Coronary artery (tissue), 2 donors: Measurements from ENCODE around the gene MRFAP1L1.

ENCODE experiments used
- DNase-seq: peaks from one replicate; pipeline ENCODE4 v3.0.0-alpha.2; 2017; ENCODE audit warnings: low spot score
- H3K27ac ChIP-seq, 2 donors: fragments of 200-600 bp; sonication (generic); one replicate each; pipeline ENCODE4 v1.5.1; 2016 to 2019
- H3K4me3 ChIP-seq: fragments of 200-600 bp; sonication (generic); 2 replicates; pipeline ENCODE4 v1.5.1; 2016; ENCODE audit warnings: mild to moderate bottlenecking, moderate library complexity
- TF ChIP-seq, protein P1 (sequence below): fragments of 200-600 bp; sonication (generic); IDR thresholded peaks from one replicate; pipeline ENCODE4 v1.5.1; 2019; ENCODE audit warnings: antibody characterized with exemption

Gene MRFAP1L1

DNA sequence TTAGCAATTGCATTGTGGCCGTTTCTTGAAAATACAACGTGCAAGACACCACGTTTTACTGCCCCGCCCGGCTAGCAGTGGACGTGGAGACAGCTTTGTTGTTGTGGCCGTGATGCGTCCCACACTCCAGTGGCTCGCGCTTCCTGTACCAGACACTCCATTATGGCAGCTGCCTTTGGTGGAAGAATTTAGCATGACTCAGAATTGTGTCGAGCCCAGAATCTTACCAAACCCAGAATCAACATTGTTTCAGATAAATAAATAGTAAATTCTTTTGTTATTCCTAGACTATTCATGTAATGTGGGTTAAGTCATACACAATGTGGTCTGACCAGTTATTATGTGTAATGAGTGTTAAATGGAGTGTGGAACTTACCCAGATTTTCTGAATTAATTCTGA, 41.3 kb downstream of the MRFAP1L1 start:
- H3K4me3 ChIP-seq, result no peak overlapping the region
- DNase-seq, result no peak
- H3K27ac ChIP-seq, result no peak overlapping the region
- TF ChIP-seq, protein P1, sequence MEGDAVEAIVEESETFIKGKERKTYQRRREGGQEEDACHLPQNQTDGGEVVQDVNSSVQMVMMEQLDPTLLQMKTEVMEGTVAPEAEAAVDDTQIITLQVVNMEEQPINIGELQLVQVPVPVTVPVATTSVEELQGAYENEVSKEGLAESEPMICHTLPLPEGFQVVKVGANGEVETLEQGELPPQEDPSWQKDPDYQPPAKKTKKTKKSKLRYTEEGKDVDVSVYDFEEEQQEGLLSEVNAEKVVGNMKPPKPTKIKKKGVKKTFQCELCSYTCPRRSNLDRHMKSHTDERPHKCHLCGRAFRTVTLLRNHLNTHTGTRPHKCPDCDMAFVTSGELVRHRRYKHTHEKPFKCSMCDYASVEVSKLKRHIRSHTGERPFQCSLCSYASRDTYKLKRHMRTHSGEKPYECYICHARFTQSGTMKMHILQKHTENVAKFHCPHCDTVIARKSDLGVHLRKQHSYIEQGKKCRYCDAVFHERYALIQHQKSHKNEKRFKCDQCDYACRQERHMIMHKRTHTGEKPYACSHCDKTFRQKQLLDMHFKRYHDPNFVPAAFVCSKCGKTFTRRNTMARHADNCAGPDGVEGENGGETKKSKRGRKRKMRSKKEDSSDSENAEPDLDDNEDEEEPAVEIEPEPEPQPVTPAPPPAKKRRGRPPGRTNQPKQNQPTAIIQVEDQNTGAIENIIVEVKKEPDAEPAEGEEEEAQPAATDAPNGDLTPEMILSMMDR, result no peak

DNA sequence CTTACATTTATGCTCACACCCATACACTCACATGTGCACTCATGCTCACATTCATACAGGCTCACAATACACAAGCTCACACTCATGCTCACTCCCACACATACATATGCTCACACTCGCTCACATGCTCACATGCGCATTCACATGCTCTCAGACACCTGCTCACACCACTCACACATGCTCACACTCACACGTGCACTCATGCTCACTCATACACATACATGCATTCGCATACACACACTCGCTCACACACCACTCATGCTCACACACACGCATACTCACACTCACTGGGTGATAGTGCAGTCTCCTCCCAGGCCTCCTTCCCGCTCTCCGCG, 44.4 kb downstream of the MRFAP1L1 start:
- TF ChIP-seq, protein P1, result no peak
- Histone ChIP-seq H3K4me3 (no peak overlapping the region), H3K27ac (no peak overlapping the region)
- no peak for DNase-seq

DNA sequence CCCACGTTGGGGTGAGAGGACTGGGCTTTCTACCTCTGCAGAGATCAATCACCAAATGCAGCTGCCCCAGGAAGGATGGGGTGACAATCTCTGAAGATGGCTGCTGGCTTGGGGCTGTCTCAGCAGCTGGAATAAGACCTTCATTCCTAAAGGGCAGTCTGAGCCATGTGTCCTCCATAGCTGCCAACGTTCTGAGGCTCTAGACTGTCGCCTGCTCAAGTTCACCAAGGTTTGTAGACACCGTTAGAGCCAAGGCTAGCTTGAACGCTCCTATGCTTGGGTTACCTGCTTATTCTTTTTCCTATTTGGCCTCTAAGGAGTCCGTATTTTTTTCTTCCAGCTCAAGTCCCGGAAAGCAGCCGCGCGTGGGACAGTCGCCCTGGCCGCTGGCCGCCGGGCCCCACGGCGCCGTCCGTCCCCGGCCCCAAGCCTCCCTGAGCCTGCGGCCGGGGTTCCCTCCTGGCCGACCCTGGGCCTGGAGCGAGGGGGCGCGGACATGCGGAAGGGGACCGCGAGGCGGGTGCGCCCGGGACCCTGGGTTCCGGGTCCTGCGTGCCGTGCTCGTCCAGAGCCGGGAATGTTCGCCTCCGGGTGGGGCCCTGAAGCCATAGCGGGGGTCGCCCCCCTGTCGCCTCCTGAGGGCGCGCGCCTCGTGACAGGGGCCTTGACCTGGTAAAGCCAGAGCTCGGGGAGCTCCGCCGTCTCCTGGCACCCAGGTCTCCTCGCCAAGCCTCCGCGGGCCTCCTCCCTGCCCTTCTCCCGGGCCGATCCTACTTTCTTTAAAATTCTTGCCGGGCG, 45.9 kb downstream of the MRFAP1L1 start:
- TF ChIP-seq, protein P1, result no peak
- peak overlapping the region in 1 of 2 donors; percentile 21 for H3K27ac ChIP-seq
- no peak for DNase-seq
- peak overlapping the region; percentile 71 for H3K4me3 ChIP-seq

DNA sequence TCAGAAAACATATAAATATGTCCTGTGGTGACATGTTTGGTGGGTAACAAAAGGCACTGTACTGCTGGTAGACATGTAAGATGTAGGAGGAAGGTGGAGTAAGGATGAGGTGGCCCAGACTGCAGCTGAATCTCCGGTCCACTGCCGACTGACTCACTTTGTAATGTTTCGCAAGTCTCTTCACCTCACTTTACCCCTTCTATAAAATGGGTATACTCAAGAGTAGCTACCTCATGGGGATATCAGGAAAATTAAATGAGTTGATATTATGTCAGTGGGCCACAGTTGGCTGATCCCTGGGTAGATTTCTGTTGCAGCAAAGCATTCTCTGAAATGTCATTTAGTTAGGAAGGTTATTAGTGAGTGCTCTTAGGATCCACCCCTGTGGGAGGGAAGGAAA, 47.1 kb downstream of the MRFAP1L1 start:
- Histone ChIP-seq H3K27ac (no peak overlapping the region), H3K4me3 (no peak overlapping the region)
- DNase-seq, result no peak
- TF ChIP-seq, protein P1, result no peak

DNA sequence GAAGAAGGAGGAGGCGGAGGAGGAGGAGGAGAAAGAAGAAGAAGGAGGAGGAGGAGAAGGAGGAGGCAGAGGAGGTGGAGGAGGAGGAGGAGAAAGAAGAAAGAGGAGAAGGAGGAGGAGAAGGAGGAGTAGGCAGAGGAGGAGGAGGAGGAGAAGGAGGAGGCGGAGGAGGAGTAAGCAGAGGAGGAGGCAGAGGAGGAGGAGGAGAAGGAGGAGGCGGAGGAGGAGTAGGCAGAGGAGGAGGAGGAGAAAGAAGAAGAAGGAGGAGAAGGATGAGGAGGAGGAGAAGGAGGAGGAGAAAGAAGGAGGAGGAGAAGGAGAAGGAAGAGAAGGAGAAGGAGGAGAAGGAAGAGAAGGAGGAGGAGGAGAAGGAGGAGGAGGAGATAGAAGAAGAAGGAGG, 49.2 kb downstream of the MRFAP1L1 start:
- TF ChIP-seq, protein P1, result no peak
- DNase-seq, result no peak
- Histone ChIP-seq H3K27ac (no peak overlapping the region), H3K4me3 (no peak overlapping the region)

DNA sequence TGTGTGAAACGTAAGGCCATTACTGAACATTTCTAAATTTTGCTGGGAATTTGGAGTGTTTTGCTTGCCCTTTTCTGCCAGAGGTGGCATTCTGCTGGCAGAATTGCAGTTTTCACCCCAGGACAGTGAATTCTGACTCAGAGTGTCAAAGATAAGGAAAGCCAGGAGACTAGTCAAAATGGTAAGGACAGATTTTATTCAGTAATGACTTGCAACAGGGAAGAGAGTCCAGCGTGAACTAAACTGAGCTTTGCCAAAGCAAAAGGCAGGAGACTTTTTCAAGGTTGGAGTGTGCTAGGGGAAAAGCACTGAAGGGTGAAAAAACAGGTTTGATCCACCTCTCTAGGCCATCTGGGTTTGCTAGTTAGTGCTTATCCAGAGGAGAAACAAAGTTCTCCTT, 49.8 kb downstream of the MRFAP1L1 start:
- Histone ChIP-seq H3K4me3 (no peak overlapping the region), H3K27ac (no peak overlapping the region)
- DNase-seq, result no peak
- TF ChIP-seq, protein P1, result no peak

DNA sequence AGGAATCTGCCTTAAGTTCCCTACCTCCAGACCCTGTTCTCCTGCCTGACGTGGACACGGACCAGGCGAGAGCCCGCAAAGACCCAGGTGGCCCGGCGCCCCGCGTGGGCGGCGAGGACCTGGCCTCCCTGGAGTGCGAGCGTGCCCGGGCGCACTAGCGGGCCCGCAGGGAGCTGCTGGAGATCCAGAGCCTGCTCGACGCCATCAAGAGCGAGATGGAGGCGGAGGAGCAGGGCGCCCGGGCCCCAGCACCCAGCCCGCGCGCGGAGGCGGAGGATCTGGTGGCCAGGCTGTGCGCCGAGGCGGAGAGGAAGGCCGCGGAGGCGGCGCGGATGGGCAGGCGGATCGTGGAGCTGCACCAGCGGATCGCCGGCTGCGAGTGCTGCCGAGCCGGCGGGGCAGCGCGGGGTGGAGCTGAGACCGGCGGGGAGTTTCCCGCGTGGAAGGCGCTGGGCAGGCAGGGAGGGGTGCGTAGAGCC, 51.0 kb downstream of the MRFAP1L1 start:
- H3K4me3 ChIP-seq, result peak overlapping the region; percentile 72
- TF ChIP-seq, protein P1, result no peak
- peak overlapping the region; percentile 78 to 81 for H3K27ac ChIP-seq
- peak; percentile 77 for DNase-seq
